ENCODE results near the gene MCFD2.
A peak's percentile ranks its signal among the peaks of the same experiment; 100 is the strongest.

The MCFD2 gene

DNA sequence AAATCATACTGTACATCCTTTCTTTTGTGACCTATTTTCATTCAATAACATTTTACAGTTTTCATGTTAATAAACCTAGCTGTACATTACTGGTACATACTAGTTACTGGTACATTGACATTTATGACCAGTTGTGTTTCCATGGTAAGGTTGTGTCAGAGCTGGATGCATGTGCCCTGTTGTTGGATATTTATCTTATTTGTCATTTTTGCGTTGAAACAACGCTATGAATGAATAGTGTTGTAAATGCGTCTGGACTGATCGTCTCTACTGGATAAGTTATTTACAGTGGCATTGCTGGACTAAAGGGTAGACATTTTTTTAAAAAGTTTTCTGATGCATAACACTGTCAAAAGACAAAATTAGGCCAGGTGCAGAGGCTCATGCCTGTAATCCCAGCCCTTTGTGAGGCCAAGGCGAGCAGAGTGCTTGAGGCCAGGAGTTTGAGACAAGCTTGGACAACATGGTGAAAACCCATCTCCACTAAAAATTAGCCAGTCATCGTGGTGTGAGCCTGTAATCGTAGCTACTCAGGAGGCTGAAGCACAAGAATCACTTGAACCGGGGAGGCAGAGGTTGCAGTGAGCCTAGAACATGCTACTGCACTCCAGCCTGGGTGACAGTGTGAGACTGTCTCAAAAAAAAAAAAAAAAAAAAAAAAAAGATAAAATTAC is 40.2 kb downstream of the MCFD2 start:
- no peak for DNase-seq (ENCODE audit: low read depth in 1 of 2, low spot score in 1 of 2)

DNA sequence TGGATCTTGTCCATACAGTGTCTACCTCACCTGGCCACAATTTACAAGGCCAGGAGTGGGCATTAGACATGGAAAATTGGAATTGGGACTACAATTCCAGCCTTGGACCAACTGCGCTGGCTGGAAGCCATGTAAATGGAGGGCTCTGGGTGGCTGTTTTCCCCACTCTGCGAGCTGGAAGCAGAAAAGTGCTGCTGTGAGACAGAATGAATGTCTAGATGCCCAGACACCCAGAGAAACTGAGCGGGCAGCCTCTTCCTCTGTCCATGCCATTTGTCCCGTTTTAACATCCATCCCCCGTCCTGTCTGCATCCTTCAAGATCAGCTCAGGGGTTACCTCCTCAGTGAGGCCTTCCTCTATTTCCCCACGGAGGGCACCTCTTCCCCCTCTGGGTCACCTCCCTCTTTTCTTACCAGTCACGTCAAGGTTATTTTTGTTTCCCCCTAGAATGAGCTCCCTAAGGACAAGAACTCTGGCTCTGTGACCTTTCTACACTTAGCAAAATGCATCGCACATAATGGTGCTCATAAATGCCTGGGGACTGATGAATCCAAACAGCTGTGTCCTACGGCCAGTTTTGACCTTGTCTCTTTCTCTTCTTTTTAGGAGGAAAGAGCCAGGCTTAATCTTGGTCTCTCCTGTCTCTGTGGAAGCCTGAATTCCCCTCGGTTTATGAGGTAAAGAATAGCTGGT is 41.2 kb downstream of the MCFD2 start:
- no peak for DNase-seq (ENCODE audit: low read depth in 1 of 2, low spot score in 1 of 2)

DNA sequence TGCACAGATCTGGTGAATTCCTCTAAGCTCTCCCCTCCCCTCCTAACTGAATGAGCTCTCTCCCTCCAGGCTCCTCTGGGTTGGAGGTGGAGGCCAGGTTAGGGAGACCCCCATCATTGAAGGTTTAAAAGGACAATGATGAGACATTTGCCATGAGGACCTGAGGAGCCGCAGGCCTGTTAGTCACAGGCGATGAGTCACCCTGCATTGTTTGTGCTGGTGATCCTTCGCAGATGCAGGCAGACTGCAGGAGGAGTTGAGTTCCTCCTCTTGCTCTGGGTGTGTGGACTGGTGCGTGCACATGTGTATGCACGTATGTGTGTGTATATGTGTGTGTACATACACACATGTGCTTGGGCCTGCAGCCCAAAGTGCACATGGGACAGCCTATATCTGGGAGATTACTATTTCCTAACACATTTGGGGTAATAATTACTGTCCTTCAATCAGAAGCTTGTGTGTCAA is 42.0 kb downstream of the MCFD2 start:
- DNase-seq (ENCODE audit: low read depth in 1 of 2, low spot score in 1 of 2), result peak in 1 of 2 donors; percentile 12

DNA sequence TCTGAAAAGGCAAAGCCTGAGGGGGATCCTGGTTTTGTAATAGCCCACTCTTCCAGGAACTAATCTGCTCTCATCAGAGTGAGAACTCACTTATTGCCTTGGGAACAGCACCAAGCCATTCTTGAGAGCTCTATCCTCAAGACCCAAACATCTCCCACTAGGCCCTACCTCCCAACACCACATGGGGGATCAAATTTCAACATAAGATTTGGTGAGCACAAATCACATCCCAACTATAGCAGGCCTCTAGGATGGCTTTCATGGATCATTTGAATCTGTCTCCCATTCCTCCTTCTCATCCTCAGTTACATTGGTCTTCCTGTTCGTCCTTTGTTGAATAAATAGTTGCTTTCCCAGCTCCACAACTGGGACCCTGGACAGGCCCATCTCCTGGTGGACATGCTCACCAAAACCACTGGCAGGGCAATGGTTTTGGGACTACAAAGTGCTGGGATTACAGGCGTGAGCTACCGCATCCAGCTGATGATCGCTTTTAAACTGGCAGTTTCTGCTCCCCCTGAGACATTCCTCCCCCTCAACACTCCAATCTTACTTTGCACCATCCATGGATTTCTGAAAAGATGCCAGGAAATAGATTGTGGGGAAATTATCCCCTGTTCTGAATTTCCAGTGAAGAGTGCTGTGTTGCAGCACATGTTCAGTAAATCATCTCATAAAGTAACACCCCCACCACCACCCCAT is 42.6 kb downstream of the MCFD2 start:
- no peak for DNase-seq (ENCODE audit: low read depth in 1 of 2, low spot score in 1 of 2)

DNA sequence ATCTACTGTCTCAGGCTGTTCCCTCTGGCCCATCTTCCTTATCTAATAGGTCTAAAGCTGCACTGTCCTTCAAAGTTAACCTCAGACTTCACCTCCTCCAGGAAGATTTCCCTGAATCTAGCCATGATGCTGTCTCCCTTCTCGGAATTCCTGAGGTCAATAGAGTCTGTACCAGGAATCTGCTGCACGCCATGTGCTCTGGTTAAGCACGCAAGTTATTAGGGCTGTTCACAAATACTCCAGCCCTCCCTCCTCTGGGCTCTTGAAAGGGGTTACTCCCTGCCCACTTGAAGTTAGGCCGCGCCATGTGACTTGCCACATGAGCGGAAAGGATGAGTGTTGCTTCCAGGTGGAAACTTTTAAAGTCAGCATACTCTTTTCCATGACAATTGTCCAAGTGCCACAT is 43.6 kb downstream of the MCFD2 start:
- no peak for DNase-seq (ENCODE audit: low read depth in 1 of 2, low spot score in 1 of 2)

DNA sequence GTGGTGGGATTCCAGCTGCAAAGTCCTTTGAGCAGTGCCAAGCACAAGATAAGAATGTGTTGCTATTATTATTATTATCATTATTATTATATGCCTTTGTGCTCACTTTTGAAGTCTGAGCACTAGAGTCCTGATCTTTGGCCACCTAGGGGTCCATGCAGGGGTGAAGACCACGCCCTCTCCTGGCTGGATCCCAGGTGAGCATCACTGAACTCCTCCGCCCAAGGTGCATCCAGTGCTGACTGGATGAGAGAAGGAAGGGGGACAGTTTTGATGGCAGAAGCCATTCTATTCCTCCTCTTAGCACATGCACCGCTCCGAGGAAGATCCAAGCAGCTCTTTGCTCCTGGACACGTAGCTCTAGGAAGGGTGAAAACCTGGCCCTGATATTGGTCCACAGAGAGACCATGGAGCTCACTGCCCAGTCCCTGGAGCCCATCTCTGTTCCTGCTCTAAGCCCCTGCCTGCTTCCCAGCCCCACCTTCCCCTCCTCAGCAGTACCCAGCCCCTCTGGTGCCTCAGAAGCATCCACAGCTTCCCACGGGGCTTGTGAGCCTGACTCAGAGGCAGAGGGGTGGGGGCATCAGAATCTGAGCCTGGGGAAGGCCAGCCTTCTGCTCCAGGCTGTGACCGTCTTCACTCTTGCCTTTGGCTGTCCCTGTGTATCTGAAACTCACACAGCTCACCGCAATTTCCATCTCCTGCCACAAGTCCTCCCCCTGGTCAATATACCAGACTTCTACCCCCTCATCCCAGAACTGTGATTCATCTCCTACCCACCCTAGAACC is 45.4 kb downstream of the MCFD2 start:
- DNase-seq (ENCODE audit: low read depth in 1 of 2, low spot score in 1 of 2), result no peak

DNA sequence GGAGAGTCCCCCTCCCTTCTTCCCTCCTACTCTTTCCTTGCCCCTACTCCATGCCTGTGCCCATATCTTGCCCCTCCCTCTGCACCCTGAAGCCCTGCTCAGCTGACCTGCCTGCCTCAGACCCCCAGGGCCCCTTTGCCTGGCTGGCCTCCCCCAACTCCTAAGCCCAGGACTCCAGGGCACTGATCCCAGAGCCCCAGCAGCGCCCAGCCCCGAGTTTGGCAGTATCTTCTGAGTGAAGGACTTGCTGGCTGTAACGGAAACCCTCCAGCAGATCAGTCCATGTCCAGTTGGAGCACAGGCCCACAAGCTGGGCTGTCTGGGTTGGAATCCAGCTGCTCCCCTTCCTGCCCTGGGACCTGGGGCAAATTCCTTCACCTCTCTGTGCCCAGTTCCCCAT is 46.0 kb downstream of the MCFD2 start:
- DNase-seq (ENCODE audit: low read depth in 1 of 2, low spot score in 1 of 2), result no peak

DNA sequence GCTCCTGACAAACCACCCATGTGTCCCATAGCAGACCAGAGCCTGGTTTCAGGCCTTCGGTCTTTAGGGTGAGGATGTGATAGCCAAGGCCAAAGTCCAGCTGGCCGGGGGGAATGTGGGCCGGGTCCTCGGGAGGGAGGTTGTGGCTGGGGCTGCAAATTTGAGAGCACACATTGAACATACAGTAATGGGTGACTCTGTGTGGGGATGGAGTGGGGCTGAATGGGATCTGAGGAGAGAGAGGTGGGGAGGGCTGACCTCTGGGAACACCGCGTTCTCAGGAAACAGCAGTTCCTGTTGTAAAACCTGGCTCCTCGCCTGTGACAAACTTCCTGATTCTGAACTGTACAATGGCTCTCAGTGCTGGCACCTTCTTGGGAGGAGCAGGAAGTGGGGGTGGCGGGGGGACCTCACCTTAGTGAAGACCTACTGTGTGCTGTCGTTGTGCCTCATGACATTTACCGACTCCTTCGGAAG is 48.8 kb downstream of the MCFD2 start:
- no peak for DNase-seq (ENCODE audit: low read depth in 1 of 2, low spot score in 1 of 2)

DNA sequence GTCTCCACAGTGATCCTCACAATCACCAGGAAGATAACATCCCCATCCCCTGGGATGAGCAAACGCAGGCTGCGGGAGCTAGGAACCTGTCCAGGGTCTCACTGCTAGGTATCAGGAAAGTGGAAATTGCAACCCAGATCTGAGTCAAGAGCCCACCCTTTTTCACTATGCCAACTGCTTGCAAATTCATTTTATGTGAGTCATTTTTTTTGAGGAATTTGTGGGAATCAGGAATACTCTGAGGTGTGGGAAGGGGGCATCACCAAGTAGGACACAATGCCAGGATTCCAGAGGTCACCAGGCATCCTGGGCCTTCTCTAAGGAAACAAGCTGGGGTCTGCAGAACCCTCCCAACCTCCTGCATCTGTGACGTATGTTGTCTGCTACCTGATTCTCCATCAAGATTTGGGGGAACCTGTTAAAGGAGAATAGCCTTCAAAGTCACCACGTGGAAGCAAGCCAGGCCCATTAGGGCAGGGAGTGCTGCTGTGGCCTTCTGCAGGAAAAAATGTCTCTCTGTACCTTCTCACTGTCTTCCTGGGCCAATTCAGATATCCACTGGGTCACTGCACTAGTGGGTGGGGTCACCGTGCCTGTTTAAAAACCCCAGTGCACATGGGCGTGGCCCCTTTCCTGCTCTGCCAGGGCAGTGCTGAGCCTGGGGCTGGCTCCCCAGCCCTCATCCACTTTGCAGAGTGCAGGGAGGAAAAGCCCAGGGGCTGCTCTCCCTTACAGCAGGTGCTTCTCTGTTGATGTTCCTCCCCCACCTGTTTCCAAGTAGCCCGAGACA is 50.2 kb downstream of the MCFD2 start:
- DNase-seq (ENCODE audit: low read depth in 1 of 2, low spot score in 1 of 2), result no peak

DNA sequence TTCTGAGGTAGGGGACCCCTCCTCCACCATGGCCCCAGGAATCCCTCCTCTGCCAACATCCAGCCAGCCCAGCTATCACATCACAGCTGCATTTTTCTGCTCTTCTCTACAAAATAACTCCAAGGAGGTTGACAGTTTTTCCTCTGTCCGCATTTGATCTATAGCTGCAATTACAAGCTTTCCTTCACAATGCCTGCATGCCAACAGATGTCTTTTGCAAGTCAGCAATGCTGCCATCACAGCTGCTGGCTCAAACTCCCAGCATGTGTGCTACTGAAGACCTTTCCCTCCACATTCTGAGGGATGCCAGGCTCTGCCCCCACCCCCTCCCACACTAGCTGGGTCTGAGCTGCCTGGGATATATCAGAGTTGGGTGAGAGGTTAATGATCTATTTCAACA is 51.7 kb downstream of the MCFD2 start:
- DNase-seq (ENCODE audit: low read depth in 1 of 2, low spot score in 1 of 2), result no peak

DNA sequence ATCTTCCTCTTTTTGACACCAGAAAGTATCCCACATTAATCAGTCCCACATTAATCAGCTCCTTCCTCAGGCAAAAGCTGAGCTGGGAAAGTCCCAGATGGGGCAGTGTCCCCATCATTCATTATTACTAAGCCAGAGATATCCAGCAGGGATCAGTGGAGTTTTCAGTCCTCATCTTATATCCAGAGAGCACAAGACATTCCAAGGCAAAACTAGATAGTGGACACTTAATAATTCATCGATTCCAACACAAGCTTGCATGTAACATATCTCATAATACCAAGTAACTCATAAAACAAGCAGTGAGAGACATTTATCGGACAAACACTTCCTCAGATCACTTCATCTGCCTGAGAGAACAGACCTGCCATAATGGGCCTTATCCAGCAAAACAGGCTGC is 53.1 kb downstream of the MCFD2 start:
- DNase-seq (ENCODE audit: low read depth in 1 of 2, low spot score in 1 of 2), result no peak

DNA sequence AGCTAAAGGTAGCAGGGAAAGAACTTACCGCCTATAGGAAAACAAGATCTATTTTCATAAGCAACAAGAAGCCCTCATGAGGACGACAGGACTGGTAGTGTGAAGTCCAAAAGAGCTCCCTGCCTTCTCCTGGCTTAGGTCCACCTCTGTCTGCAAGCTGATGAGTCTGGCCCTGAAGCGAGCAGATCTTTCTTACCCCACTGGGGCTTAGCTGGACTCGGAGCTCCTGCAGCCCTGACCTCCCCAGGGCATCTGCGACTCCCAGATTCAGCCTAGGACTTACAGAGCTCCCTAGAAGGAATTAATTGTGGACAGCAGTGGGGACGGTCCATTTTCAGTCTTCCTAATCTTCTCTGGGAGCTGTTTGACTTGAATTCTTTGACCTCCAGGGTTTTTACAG is 53.7 kb downstream of the MCFD2 start:
- DNase-seq (ENCODE audit: low read depth in 1 of 2, low spot score in 1 of 2), result no peak

DNA sequence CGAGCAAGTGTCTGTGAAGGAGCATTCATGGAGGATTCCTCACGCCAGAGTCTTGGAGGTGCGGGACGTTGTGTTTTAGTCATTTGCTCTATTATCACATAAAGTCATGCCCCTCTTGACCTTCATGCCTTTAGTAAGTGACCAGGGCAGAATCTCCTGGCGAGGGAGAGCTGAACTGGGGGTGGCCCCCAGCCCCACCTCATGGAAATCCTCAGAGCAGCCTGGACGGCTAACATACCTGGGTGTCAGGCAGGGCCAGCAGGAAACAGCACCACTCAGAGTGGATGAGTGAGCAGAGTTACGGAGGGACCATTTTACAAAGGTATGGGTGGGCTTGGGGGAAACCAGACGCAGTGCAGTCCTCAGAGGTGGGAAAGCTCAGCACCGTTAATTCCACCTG is 56.1 kb downstream of the MCFD2 start:
- DNase-seq (ENCODE audit: low read depth in 1 of 2, low spot score in 1 of 2), result no peak

DNA sequence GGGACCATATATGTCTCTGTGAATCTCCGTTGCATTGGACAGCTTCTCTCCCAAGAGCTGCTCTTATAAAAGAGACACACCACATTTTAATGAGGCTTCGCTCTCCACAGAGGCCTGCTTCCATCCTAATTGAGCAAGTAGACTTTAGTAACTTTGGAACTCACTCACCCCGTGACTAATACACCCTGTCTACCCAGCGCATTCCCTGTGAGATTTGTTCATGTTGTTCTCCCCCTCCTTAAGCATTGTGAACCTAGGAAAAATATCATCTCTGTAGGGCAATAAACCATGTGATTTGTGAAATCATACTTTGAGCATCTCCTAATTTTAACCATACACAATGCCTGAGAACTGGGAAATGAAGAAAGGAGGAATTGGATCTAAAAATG is 56.9 kb downstream of the MCFD2 start:
- no peak for DNase-seq (ENCODE audit: low read depth in 1 of 2, low spot score in 1 of 2)

DNA sequence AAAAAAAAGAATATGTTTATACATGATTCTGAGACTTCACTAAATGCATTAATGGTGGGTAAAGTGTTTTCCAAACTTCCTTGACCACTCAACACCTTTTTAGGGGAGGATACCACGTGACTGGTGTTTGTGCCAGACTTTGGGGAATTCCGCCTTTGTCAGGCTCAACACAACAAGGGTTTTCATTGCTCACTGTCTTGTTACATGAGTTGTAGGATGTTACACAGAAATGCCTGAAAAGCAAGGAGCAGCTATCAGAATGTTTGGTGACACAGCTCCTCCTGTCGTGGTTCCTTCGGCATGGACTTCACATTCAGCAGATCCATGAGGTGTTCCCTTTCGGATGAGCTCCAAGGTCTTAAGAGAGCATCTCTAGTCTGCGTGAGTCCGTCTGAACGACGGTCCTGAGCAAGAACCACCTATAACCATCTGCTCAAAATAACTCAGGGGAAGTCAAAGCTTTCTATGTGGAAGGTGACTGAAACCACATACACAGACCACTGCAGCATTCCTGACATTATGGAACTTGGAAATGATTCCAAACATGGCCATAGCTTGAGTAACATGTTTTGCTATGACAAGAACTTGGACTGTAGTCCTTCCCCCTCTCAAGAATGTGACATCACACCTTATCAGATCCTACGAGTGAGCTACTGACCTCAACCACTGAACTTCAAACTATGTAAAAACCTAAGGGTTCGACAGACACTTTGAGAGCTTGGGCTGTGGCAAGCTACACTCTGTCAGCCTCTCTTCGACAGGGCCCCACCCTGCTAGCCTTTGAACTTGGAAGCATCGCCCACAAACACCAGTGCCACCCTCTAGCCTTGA is 57.5 kb downstream of the MCFD2 start:
- DNase-seq (ENCODE audit: low read depth in 1 of 2, low spot score in 1 of 2), result no peak

DNA sequence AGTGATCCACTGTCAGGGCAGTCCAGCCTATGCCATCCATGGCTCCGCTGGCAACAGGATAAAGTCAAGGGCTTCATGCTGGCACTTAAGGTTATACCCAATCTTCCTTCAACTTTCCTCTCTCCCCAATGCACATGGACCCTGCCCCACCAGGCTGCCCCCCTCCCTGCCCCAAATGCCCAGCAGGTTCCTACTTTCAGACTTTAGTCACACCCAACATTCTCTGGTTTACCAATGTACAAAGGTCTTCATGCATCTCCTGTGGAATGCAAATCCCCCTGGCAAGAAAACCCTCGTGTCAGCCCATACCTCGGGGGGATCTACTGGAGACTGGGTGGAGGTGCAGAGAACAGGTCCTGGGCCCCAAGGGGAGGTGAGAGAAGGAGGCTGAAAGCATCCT is 59.3 kb downstream of the MCFD2 start:
- DNase-seq (ENCODE audit: low read depth in 1 of 2, low spot score in 1 of 2), result no peak

DNA sequence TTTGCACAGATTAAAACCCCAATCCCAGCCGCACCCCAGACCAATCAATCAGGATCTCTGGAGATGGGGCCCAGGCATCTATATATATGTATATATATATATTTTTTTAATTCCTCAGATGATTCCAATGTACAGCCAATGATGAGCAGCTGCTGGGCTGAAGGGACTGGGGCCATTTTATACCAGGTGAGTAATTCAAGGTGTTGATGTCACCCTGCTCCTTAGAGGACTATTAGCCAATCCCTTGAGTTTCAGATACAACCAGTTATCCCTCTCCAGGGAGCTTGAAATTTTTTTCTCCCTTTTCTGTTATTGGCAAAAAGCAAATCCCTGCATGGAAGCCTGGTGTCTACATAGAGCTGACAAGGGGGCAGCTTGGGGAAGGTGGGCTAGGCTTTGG is 59.8 kb downstream of the MCFD2 start:
- DNase-seq (ENCODE audit: low read depth in 1 of 2, low spot score in 1 of 2), result no peak

DNA sequence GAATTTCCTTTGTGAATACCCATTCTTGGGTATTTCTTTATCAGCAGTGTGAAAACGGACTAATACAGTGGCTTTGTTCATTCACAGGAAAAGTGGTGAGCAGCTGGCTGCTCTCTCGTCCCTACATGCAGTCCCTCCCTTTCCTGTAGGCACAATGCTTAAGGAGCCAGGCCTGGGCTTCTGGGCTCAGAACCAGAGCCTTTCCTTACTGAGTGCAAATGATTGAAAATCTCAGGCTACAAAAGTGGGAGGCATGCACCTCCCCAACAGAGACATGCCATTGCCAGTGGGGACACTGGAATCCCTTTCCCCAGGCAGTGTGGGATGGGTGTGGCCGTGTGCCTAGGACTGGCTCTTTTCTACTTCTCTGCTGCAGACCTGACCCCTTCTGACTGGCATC is 61.3 kb downstream of the MCFD2 start:
- DNase-seq (ENCODE audit: low read depth in 1 of 2, low spot score in 1 of 2), result no peak

DNA sequence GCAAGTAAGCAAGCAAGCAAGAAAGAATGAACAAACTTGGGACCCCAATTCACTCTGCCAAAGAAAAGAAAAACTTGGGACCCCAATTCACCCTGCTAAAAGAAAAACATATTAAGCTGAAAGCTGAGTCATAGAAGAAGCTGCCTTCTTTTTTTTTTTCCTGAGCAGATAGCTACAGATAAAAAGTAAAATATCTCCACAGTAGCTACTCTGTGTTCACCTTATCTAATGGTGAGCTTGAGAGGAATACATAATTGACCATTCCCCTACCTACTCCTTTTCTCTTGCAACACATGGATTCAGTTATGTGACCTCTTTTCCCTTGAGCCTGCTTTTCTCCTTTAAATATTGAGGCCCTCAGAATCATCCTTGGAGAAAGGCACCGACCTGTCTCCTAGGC is 63.0 kb downstream of the MCFD2 start:
- DNase-seq (ENCODE audit: low read depth in 1 of 2, low spot score in 1 of 2), result no peak

DNA sequence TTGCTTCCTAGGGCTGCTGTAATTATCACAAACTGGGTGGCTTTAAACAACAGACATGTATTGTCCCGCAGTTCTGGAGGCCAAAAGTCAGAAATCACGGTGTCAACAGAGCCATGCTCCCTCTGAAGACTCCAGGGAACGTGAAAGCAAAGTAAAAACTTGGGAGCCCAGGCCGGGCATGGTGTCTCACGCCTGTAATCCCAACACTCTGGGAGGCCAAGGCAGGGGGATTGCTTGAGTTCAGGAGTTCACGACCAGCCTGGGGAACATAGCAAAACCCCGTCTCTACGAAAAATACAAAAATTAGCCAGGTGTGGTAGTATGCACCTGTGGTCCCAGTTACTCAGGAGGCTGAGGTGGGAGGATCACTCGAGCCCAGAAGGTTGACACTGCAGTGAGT is 63.5 kb downstream of the MCFD2 start:
- DNase-seq (ENCODE audit: low read depth in 1 of 2, low spot score in 1 of 2), result no peak
